NB4 (cell line): ENCODE data around the gene LGALS12.

Source experiments
- CTCF ChIP-seq: IDR thresholded peaks from one replicate; pipeline ENCODE4 v1.5.1; 2012; ENCODE audit warnings: low read depth, low read length
- MYC ChIP-seq: IDR thresholded peaks from 2 replicates; pipeline ENCODE4 v1.6.1; 2011; ENCODE audit warnings: low read depth, low read length
- POLR2A ChIP-seq: IDR thresholded peaks from 2 replicates; pipeline ENCODE4 v1.6.1; 2011; ENCODE audit warnings: mild to moderate bottlenecking; ENCODE audit not compliant: insufficient read length; ENCODE audit errors: extremely low read depth

- TF ChIP-seq POLR2A (no peak), CTCF (no peak), MYC (no peak)
These were observed 28.2 kb downstream of the LGALS12 start for GRCh38 chr11:63534076-63534475.
